ENCODE results near the gene ARSI. TPM values are rescaled to one million over a fixed set of nuclear protein-coding genes. Genes with fewer than 3 reads are reported as not detected.

The ARSI gene
- total and polyA plus RNA-seq, 2 of the 13 experiments (the other 11 are each of a cell fraction or from before 2014, with no cell fraction given): 4.2 to 33.9 TPM

GRCh38 chr5:150323092-150323491 lies 20.4 kb upstream of the ARSI start (continued):
- TF ChIP-seq TERF1 (CRISPR knock-in tag; IDR thresholded peaks at IDR 0.05): no peak
- TF ChIP-seq ZNF329 (CRISPR knock-in tag; IDR thresholded peaks at IDR 0.05; ENCODE audit: low read depth): no peak
- no peak for TF ChIP-seq ATF5 (CRISPR knock-in tag; IDR thresholded peaks at IDR 0.05; ENCODE audit: low read depth)
- 0 out of 2 replicates have a peak, but pooled peaks have one; percentile 59 for TF ChIP-seq NAIF1 (CRISPR knock-in tag; IDR thresholded peaks at IDR 0.05; ENCODE audit: borderline replicate concordance)
- peak; percentile 92 for TF ChIP-seq CEBPG (CRISPR knock-in tag; IDR thresholded peaks at IDR 0.05)
- TF ChIP-seq ATF1 (CRISPR knock-in tag; IDR thresholded peaks at IDR 0.05): no peak
- no peak for TF ChIP-seq SIN3A (IDR thresholded peaks at IDR 0.05; ENCODE audit: borderline replicate concordance, low read depth, low read length)
- no peak for TF ChIP-seq TBX3 (IDR thresholded peaks at IDR 0.05; ENCODE audit: borderline replicate concordance)
- no peak for TF ChIP-seq KLF13 (CRISPR knock-in tag; IDR thresholded peaks at IDR 0.05)
- no peak for TF ChIP-seq ZNF317 (CRISPR knock-in tag; IDR thresholded peaks at IDR 0.05)
- TF ChIP-seq, protein P1, sequence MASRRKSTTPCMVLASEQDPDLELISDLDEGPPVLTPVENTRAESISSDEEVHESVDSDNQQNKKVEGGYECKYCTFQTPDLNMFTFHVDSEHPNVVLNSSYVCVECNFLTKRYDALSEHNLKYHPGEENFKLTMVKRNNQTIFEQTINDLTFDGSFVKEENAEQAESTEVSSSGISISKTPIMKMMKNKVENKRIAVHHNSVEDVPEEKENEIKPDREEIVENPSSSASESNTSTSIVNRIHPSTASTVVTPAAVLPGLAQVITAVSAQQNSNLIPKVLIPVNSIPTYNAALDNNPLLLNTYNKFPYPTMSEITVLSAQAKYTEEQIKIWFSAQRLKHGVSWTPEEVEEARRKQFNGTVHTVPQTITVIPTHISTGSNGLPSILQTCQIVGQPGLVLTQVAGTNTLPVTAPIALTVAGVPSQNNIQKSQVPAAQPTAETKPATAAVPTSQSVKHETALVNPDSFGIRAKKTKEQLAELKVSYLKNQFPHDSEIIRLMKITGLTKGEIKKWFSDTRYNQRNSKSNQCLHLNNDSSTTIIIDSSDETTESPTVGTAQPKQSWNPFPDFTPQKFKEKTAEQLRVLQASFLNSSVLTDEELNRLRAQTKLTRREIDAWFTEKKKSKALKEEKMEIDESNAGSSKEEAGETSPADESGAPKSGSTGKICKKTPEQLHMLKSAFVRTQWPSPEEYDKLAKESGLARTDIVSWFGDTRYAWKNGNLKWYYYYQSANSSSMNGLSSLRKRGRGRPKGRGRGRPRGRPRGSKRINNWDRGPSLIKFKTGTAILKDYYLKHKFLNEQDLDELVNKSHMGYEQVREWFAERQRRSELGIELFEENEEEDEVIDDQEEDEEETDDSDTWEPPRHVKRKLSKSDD (CRISPR knock-in tag; IDR thresholded peaks at IDR 0.05; ENCODE audit: low read depth): no peak
- TF ChIP-seq, protein P2, sequence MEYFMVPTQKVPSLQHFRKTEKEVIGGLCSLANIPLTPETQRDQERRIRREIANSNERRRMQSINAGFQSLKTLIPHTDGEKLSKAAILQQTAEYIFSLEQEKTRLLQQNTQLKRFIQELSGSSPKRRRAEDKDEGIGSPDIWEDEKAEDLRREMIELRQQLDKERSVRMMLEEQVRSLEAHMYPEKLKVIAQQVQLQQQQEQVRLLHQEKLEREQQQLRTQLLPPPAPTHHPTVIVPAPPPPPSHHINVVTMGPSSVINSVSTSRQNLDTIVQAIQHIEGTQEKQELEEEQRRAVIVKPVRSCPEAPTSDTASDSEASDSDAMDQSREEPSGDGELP (IDR thresholded peaks at IDR 0.05; ENCODE audit: borderline replicate concordance, low read depth): no peak
